ENCODE results near the gene NPY. TPM values are rescaled to one million over a fixed set of nuclear protein-coding genes. Genes with fewer than 3 reads are reported as not detected.

The NPY gene
- total RNA-seq, 6 donors from 2014 or later, result 3.6 TPM; not detected in 5

- H3K4me3 ChIP-seq, result no peak overlapping the region
- no peaks in the 10 kb centered on the region for H3K36me3 ChIP-seq
- H3K27ac ChIP-seq, result no peak overlapping the region
- 60 to 62% methylated on average over 3 of the region's 3 CpGs for WGBS, 2 donors
- TF ChIP-seq, protein P1, sequence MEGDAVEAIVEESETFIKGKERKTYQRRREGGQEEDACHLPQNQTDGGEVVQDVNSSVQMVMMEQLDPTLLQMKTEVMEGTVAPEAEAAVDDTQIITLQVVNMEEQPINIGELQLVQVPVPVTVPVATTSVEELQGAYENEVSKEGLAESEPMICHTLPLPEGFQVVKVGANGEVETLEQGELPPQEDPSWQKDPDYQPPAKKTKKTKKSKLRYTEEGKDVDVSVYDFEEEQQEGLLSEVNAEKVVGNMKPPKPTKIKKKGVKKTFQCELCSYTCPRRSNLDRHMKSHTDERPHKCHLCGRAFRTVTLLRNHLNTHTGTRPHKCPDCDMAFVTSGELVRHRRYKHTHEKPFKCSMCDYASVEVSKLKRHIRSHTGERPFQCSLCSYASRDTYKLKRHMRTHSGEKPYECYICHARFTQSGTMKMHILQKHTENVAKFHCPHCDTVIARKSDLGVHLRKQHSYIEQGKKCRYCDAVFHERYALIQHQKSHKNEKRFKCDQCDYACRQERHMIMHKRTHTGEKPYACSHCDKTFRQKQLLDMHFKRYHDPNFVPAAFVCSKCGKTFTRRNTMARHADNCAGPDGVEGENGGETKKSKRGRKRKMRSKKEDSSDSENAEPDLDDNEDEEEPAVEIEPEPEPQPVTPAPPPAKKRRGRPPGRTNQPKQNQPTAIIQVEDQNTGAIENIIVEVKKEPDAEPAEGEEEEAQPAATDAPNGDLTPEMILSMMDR (IDR thresholded peaks at IDR 0.05), result no peak
- TF ChIP-seq EP300 (IDR thresholded peaks at IDR 0.05) (no peak), POLR2AphosphoS5 (IDR thresholded peaks at IDR 0.05) (no peak), POLR2A (IDR thresholded peaks at IDR 0.05) (no peak)
- no peak for DNase-seq
- no peaks in the 10 kb centered on the region for H3K27me3 ChIP-seq
- ATAC-seq (ENCODE audit: low FRiP score in 2 of 2), result no peak
- H3K9me3 ChIP-seq, result no peaks in the 10 kb centered on the region
- no peaks in the 10 kb centered on the region for H3K4me1 ChIP-seq
Observed at GRCh38 chr7:24297362-24297761, 13.4 kb downstream of the NPY start.

- no peaks in the 10 kb centered on the region for H3K9me3 ChIP-seq
- no peak for TF ChIP-seq POLR2AphosphoS5 (IDR thresholded peaks at IDR 0.05)
- TF ChIP-seq EP300 (IDR thresholded peaks at IDR 0.05), result no peak
- no peak for TF ChIP-seq POLR2A (IDR thresholded peaks at IDR 0.05)
- TF ChIP-seq, protein P1 (IDR thresholded peaks at IDR 0.05), result no peak
- no peaks in the 10 kb centered on the region for H3K27me3 ChIP-seq
- no peaks in the 10 kb centered on the region for H3K4me1 ChIP-seq
- no peak overlapping the region for H3K4me3 ChIP-seq
- no peak overlapping the region for H3K27ac ChIP-seq
- ATAC-seq (ENCODE audit: low FRiP score in 2 of 2) (no peak), DNase-seq (no peak)
- no peaks in the 10 kb centered on the region for H3K36me3 ChIP-seq
Observed at GRCh38 chr7:24298696-24299095, 14.7 kb downstream of the NPY start.

GRCh38 chr7:24299192-24299591 lies 15.2 kb downstream of the NPY start:
- DNase-seq, result no peak
- Histone ChIP-seq H3K27me3 (no peaks in the 10 kb centered on the region), H3K9me3 (no peaks in the 10 kb centered on the region), H3K4me1 (no peaks in the 10 kb centered on the region), H3K4me3 (no peak overlapping the region), H3K36me3 (no peaks in the 10 kb centered on the region), H3K27ac (no peak overlapping the region)
- TF ChIP-seq POLR2A (IDR thresholded peaks at IDR 0.05) (no peak), EP300 (IDR thresholded peaks at IDR 0.05) (no peak), POLR2AphosphoS5 (IDR thresholded peaks at IDR 0.05) (no peak)
- TF ChIP-seq, protein P1 (IDR thresholded peaks at IDR 0.05), result no peak
- no peak for ATAC-seq (ENCODE audit: low FRiP score in 2 of 2)
- WGBS, 2 donors, result 25 to 34% methylated on average over 2 to 4 of the region's 4 CpGs

DNA sequence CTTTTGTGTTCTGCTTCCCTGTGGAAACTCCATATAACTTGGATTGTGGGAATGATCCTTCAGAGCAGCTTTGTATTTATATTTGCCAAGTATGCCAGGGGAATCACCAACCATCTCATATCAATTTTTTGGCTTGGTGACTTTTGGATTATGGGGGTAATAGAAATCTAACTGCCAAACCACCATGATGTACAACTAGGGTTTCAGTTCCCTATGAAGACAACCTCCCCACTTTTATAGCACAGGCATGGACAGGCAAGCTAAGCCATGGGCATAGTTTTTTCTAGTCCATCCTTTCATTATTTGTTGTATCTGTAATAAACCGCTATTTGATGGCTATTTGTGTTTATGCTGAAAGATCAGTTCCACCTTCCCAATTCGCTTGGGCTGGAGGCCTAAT lies 17.7 kb downstream of the NPY start:
- Histone ChIP-seq H3K36me3 (no peaks in the 10 kb centered on the region), H3K27me3 (no peaks in the 10 kb centered on the region), H3K27ac (no peak overlapping the region), H3K4me3 (no peak overlapping the region), H3K9me3 (no peaks in the 10 kb centered on the region), H3K4me1 (no peaks in the 10 kb centered on the region)
- TF ChIP-seq, protein P1 (IDR thresholded peaks at IDR 0.05), result no peak
- TF ChIP-seq EP300 (IDR thresholded peaks at IDR 0.05), result no peak
- no peak for TF ChIP-seq POLR2AphosphoS5 (IDR thresholded peaks at IDR 0.05)
- TF ChIP-seq POLR2A (IDR thresholded peaks at IDR 0.05), result no peak
- DNase-seq (no peak), ATAC-seq (ENCODE audit: low FRiP score in 2 of 2) (no peak)
- 87 to 90% methylated on average over 2 of the region's 2 CpGs for WGBS, 2 donors

GRCh38 chr7:24304494-24305095 lies 20.6 kb downstream of the NPY start:
- 63 to 67% methylated on average over 5 of the region's 5 CpGs for WGBS, 2 donors
- Histone ChIP-seq H3K4me3 (no peak overlapping the region), H3K27ac (no peak overlapping the region), H3K36me3 (no peaks in the 10 kb centered on the region), H3K9me3 (no peaks in the 10 kb centered on the region), H3K4me1 (no peaks in the 10 kb centered on the region), H3K27me3 (no peaks in the 10 kb centered on the region)
- TF ChIP-seq POLR2A (IDR thresholded peaks at IDR 0.05), result no peak
- DNase-seq, result no peak
- no peak for ATAC-seq (ENCODE audit: low FRiP score in 2 of 2)

Measured in upper lobe of left lung (tissue), 6 donors.